GM21515 (cell line): ENCODE measurements around the gene ERN1.

Source experiments
- ATAC-seq: cut with Tn5 transposase; IDR thresholded peaks from one replicate; pipeline ENCODE4 v1.9.1; 2021; ENCODE audit not compliant: unreplicated experiment

The ERN1 gene

DNA sequence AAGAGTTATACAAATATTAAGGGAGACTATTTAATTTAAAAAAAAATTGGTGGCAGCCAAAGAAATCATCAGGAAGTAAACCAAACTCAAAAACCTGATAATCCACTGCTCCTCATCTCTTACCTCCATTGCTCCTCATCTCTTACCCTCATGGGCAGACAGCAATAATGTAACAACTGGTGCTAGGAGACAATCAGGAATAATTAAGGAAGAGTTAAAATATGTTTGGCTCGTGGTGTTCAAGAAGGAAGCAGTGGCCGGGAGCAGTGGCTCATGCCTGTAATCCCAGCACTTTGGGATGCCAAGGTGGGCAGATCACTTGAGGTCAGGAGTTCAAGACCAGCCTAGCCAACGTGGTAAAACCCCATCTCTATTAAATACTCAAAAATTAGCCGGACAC lies 18.1 kb downstream of the ERN1 start:
- no peak for ATAC-seq

DNA sequence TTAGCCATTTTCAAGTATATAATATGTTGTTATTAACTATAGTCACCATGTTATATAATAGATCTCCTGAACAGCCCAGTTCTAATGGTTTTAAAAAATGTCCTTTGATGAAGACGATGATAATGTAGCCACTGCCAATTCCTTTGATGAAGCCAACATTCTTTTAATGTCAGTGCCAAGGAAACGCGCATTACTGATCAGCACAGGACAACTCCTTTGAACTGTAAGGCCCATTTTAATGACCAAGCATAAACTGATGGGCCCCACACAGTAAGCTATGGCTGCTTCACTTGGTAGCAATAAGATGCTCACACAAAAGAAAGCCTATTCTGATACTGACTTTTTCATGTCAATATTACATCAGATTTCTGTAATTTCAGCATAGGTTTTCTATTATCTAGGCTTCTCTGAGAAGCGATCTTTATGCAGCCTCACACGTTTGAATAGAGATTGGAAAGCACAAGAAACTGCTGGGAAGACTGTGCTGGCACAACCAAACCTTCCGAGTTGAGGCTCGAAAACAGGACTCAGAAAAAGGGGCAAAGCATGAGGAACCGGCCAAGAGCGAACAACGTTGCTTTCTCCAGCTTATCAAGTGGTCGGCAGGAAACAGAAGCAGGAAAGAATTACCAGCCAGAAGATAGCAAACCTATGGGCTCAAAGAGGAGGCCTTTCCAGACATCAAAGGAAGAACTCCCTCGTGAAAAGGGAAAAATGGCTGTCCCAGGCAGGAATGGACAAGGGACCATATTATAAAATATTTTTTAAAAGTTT lies 19.4 kb downstream of the ERN1 start:
- no peak for ATAC-seq

DNA sequence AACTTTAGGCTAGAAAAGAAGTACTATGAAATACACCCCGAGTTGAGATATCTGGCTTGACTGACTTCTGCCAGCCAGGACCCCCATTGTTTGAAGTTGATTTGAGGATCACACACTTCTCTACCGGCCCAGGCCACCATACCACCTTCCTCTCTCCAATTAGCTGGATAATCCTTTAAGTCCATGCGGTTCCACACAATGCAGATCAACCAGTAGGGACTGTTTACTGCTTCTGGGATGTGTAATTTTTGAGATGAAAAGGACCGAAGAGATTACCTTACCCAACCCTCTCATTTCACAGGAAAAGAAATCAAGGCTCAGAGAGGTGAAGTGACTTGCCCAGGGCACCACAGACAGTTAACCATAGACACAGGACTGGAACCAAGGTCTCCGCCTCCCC lies 20.5 kb downstream of the ERN1 start:
- no peak for ATAC-seq

DNA sequence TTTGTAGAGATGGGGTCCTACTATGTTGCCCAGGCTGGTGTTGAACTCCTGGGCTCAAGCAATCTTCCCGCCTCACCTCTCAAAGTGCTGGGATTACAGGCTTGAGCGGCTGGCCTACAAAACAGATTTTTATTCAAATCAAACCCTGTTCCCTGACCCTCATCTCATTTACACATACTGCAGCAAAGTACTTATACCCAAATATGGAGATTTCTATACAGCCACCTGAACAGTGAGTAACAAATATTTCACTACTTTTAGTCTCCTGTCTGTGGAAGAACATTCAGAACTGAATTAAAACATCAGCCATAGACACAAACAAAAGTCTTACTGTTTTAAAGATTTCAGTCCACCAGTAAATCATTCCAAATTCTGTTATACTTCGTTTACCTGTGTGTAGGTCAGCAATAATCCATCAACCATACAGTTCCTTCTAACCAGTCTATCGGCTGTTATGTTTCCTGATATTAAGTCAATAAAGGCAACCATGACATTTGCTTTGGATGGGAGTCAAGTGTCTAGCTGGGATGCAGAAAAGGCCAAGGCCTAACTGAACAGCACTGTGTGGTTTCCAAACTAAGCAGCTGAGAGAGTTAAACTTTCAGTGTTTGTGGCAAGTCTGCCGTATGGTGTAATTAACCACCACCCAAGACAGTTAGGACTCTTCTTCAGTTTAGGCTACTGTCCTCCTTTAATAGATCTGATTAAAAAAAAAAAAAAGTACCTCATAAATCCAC lies 22.3 kb downstream of the ERN1 start:
- no peak for ATAC-seq

DNA sequence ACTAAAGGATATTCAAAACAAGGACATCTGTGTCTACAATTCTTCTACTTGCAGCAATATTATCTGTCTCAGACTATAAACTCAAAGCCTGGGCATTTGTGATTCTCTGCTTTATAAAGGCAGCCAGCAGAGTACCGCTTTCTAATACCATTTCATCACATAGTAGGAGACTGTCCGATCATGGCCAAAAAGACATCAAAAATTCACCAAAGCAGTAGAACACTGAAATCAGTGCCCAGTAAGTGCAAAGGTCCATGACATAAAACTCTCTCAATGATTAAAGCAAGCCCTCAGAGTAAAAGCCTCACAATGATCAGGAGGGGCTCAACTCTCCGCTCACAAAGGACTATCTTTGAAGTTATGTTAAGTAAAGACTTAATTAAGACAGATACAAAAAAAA lies 23.0 kb downstream of the ERN1 start:
- ATAC-seq, result no peak

DNA sequence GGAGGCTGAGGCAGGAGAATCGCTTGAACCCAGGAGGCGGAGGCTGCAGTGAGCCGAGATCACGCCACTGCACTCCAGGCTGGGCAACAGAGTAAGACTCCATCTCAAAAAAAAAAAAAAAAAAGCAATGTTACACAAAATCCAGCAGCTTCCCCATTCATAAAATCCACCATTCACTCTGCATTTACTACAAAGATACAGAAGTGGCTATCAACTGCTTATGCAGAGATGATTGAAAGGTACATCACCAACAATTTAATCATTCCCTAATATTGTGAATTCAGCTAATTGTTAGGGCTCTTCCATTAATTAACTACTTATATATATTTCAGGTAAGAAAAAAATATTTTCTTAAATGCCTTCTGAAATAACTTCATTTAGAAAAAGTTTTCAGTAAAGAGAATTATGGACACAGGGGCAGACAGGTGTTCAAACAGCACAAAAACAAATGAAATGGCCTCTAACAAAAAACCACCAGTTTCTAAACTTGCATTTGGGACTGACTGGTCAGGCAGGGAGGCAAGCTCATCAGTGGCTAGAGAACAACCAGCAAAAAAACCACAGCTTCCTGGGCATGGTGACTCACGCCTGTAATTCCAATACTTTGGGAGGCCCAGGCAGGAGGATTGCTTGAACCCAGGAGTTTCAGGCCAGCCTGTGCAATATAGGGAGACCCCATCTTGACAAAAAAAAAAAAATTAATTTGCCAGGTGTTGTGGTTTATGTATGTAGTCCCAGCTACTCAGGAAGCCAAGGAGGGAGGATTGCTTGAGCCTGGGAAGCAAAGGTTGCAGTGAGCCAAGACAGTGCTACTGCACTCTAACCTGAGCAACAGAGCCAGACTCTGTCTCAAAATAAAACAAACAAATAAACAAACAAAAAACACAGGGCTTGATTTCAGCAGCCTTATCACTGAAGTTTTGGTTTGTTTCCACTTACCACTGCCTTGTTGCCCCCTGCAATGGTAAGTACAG lies 26.3 kb downstream of the ERN1 start:
- no peak for ATAC-seq

DNA sequence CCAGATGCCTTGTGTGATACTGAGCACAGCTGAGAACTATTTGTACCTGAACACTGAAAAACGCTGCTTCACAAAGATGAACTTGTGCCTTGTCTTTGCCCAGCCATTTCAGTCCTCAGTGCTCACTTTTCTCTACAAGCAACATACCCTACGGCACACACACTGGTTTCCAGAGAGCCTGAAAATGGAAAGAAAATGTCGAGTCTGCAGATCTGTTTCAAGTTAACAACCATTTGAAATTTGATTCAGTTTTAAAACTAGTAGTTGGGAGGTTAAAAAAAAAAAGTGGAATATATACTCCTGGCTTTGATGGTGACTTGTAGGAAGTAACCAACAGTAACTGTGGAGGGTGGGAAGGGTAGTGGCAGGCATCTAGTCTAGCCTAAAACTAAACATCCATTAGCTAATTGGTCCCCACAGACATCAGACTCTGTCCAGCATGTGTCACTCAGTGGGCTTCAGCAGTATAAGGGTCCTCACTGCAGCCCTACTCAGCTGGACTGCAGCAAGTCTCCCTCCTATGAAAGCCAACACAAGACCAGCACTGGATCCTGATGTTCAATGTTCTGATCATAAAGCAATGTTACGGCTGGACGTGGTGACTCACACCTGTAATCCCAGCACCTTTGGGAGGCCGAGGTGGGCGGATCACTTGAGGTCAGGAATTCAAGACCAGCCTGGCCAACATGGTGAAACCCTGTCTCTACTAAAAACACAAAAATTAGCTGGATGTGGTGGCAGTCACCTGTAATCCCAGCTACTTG lies 27.1 kb downstream of the ERN1 start:
- no peak for ATAC-seq

DNA sequence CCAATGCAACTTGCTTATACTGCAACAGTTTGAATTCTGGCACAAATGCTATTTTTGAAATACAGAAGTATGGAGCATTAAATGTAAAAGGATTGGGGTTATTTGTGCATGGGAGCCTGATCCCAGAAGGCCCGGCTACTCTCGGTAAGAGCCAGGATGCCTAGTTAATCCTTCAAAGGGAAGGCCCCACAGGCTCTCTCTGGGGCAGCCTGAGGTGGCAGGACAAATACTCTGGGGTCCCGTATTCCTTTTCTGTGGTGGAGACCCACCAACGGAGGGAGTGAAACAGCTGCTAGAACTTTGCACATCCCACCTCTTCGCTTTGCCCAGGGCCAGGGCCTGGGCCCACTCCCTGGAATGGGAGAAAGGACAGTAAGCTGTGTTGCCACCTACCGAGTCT lies 30.4 kb downstream of the ERN1 start:
- ATAC-seq, result no peak

DNA sequence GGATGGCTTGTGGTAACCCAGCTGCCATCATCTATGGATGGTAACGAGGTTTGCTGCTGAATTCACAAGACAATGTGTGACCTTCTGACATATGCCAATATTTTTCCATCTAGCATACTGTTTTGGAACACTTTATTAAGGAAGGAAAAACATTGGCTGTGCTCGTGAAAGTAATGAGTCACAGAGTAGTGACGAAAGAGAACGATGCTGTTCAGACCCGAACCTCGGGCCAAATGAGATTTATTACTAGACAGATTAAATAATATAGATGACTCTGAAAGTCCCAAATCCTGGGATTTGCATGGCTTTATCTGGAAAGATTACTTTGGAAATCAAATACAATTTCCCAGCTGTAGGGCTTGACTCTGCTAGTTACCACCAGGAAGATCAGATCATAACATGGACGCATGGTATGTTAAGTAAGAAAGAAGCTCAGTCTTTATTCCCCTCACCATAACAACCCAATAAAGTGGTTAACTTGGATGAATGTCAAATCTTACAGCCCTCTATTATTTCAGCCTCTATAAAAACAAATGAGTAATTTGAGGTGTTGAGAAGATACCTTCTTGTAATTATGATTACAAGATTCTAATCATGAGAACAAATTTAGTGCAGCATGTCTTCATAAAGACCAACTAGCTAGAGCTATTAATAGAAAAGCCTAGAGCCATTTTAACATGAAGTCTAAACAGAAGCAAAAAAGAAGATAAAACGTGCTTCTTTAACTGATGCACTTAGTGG lies 32.6 kb downstream of the ERN1 start:
- no peak for ATAC-seq

DNA sequence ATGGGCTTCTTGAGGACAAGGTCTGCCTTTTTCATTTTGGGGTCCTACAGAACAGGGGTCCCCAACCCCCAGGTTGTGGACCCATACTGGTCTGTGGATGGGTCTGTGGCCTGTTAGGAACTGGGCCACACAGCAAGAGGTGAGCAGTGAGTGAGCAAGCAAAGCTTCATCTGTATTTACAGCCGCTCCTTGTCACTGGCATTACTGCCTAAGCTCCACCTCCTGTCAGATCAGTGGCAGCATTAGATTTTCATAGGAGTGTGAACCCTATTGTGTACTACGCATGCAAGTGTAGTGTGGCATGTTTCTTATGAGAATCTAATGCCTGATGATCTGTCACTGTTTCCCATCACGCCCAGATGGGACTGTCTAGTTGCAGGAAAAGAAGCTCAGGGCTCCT lies 33.9 kb downstream of the ERN1 start:
- no peak for ATAC-seq

DNA sequence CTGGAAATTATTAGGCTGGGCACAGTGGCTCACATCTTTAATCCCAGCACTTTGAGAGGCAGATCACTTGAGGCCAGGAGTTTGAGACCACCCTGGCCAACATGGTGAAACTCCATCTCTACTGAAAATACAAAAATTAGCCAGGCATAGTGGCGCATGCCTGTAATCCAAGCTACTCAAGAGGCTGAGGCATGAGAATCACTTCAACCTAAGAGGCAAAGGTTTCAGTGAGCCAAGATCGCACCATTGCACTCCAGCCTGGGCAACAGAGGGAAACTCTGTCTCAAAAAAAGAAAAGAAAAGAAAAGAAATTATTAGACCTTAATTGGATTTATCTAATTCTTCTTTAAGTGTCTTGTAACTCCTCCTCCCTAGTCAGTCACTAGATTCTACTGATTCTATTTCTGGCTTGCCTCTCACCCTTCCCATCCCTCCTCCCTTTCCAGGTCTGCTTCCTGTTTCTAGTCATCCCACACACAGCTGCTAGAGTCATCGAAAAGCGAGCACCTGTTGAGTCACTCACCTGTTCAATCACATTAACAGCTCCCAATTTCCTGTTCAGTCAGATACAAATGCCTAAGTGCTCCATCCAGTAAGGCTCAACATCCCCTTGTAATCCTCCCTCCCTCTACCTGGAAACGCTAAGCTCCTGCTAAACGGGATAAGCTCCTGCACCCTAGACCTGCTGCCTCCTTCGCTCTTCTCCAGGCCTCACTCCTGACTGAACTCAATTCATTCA lies 34.6 kb downstream of the ERN1 start:
- no peak for ATAC-seq

DNA sequence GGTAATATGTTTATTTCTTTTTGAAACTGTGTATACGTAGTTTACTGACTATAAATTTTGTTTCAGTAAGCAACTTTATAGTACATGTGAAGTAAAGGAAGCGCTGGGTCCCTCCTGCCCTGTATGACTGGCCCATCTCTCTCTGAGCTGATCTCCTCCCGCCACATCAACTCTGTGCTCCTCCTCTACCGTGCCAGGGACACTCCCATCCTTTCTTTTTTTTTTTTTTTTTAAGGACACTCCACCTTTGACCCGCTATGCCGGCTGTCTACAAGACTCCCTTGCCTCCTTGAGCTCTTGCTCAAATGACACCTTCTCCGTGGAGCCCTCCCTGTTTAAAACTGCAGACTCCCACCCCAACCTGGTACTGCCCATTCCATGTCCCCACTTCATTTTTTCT lies 35.5 kb downstream of the ERN1 start:
- ATAC-seq, result no peak

DNA sequence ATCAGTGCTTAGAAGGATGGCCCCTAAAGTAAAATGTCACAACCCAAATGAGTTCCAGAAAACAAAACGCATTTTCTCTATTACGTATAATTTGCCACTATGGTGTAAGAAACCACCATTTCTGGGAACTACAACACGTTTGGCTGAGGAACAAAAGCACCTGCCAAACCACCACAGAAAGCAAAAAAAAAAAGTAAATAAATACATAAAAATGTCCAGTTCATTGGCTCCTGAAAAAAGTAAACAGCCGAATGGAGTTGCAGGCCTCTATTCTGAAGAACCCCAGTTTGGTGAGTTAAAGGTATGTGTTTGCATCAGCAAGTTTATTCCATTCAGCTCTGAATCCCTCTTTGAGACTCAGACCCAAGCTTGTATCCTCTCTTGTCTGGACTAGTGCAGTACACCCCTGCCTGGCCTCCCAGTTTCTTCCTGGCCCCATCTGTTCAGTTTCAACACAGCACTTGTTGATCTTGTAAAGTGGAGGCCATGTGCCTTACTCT lies 36.9 kb downstream of the ERN1 start:
- no peak for ATAC-seq

DNA sequence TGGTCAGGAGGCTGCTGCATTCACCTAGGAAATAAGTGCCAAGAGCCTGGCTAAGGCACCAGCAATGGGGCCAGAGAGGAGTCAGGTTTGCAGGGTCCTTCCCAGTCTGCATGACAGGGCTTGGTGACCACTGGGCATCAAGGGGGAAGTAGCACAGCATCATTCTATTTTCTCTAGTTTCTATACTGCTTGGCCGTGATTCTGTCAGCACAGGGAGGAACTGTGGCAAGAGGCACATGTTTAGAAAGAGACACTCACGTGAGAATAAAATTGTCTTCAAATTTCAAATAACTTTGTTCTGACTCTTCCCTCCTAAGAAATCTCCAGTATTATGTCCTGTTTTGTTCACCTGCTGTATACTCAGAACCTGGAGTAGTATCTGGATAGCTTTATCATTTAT lies 37.8 kb downstream of the ERN1 start:
- ATAC-seq, result no peak

DNA sequence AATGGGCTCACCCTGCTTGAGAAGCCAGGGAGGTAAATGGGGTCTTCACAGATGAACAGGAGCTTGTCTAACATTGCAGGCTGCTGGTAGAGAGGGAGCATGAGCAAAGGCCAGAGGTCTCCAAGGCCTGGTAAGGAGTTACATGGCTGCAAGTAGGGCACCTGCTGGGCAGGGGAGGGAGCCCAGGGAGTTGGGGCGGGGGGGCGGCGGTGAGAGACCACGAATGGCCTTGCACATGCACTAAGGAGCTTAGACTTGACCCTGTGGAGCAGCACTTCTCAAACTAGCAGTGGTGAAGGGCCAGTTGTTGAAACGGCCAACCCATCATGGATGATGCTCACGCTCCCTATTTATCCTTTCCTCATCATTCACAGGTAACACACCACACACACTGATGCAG lies 38.4 kb downstream of the ERN1 start:
- no peak for ATAC-seq

DNA sequence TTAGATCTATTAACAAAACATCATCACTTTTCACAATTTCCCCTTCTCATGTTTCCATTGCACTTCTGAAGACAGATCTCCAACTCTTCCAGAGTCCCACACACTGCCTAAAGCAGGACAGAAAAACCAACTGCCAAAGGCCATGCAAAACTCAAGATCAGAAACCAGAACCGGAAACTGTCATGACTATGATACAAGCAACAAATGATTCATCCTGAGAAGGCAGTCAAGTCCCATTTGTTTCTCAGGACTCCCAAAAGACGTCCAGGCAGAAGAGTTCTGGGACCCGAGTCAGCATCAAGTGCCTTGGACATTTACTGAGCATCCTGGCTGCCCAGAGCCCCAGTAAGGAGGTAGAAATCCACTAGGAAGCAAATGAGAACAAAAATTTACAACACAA lies 38.8 kb downstream of the ERN1 start:
- ATAC-seq, result no peak

DNA sequence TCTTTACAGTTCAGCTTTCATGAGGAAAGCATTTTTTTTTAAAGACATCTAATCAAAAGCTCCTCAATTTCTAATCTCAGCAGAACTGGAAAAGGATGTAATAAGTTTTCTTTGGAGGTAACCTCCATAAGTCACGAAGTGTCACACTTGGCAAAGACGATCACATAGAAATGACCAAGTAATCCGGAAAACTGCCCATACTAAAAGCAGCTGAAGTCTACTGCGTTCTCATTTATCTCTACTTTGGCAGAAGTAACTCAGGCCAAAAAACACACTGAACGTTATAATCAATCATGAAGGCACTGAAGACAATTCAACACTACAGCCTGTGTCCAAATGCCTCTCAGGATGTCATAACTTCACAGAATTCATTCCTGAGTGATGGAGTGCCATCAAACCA lies 39.8 kb downstream of the ERN1 start:
- ATAC-seq, result no peak

DNA sequence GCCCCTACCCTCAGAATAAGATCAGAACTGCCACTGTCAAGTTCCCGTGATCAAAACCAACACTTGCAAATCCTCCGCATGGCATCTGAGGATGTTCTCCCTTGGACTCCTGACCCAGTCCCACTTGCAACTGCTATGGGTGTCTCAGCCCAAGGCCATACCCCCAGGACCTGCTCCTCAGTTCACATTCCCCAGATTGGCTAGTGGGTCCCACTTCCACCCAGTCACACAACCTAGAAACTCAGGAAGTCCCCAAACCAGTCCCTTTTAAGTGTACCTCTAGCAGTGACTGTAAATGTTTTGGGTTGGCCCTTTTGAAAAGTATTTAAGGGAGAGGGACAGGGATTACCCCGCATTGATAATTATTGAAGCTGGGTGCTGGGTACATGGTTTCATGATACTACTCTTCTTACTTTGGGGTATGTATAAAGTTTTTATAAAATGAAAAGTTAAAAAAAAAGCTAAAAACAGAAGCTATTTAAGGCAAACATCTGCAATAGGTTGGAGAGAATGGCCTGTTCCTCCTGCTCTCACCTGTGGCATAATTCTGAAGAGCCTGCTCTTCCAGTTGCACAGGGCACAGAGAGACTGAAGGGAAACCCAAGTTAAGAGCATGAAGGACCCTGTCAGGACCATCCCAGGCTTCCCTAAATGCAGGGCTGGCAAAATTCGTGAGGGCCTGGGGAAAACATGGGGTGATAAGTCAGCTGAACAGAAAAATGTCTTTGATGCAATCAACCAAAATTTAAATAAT lies 42.5 kb downstream of the ERN1 start:
- no peak for ATAC-seq

DNA sequence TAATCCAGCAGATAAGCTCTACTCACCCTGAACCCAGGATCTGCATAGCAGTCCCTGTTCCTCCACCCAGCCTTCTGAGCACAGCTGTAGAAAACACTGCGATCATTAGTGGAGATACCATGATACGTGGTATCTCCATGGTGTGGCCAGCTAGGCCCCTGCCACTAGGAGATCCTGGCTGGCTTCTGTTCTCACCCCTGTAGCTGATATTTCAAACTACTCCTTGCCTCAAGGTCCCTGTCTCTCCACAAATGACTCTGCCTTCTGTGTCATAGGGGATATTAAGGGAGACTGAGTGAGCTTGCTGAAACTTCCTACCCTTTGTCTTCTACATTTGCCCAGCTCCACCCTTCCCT lies 44.3 kb downstream of the ERN1 start:
- ATAC-seq, result no peak
